ENCODE results near the gene AHNAK.
"Not testable (repeated sequence)": the region's sequence is repeated elsewhere in the genome, so short reads cannot be mapped to it uniquely, and the experiment has no call there.

Gene AHNAK

GRCh38 chr11:62456630-62457029 lies 90.0 kb downstream of the AHNAK start:
- no peak for DNase-seq

GRCh38 chr11:62452839-62453468 lies 93.7 kb downstream of the AHNAK start:
- DNase-seq, result no peak

GRCh38 chr11:62452261-62452660 lies 94.3 kb downstream of the AHNAK start:
- DNase-seq, result no peak

- no peak for DNase-seq
Observed at GRCh38 chr11:62451241-62451621, 95.4 kb downstream of the AHNAK start.

GRCh38 chr11:62450543-62451240 lies 95.9 kb downstream of the AHNAK start:
- no peak for DNase-seq

- DNase-seq, result not testable (repeated sequence)
Observed at GRCh38 chr11:62449912-62450311, 96.7 kb downstream of the AHNAK start.

- no peak for DNase-seq
Observed at GRCh38 chr11:62449451-62449851, 97.2 kb downstream of the AHNAK start.

GRCh38 chr11:62446091-62446490 lies 100.5 kb downstream of the AHNAK start:
- DNase-seq, result no peak

GRCh38 chr11:62445314-62445740 lies 101.3 kb downstream of the AHNAK start:
- no peak for DNase-seq

- no peak for DNase-seq
Observed at GRCh38 chr11:62444835-62445234, 101.8 kb downstream of the AHNAK start.

- peak; percentile 13 for DNase-seq
Observed at GRCh38 chr11:62444236-62444833, 102.3 kb downstream of the AHNAK start.

- no peak for DNase-seq
Observed at GRCh38 chr11:62443390-62444235, 103.0 kb downstream of the AHNAK start.

- DNase-seq, result no peak
Observed at GRCh38 chr11:62439785-62440602, 106.6 kb downstream of the AHNAK start.

GRCh38 chr11:62438641-62439040 lies 108.0 kb downstream of the AHNAK start:
- no peak for DNase-seq

GRCh38 chr11:62437616-62438015 lies 109.0 kb downstream of the AHNAK start:
- DNase-seq, result no peak

- DNase-seq, result no peak
Observed at GRCh38 chr11:62435846-62436660, 110.6 kb downstream of the AHNAK start.

GRCh38 chr11:62433904-62434276 lies 112.7 kb downstream of the AHNAK start:
- no peak for DNase-seq

- DNase-seq, result no peak
Observed at GRCh38 chr11:62433141-62433903, 113.3 kb downstream of the AHNAK start.

GRCh38 chr11:62432695-62433094 lies 113.9 kb downstream of the AHNAK start:
- no peak for DNase-seq

- no peak for DNase-seq
Observed at GRCh38 chr11:62431171-62431901, 115.3 kb downstream of the AHNAK start.
